HUES64 (cell line): ENCODE measurements around the gene ULK4.

Source experiments
- H3K27ac ChIP-seq: 2 replicates; pipeline ENCODE4 v1.7.0; 2013; ENCODE audit warnings: low read depth, low read length, inconsistent platforms
- H3K27me3 ChIP-seq: 2 replicates; pipeline ENCODE4 v1.6.1; 2013; ENCODE audit warnings: mild to moderate bottlenecking, low read length; ENCODE audit not compliant: insufficient read depth
- H3K36me3 ChIP-seq: 2 replicates; pipeline ENCODE4 v1.6.1; 2013; ENCODE audit warnings: mild to moderate bottlenecking, low read length; ENCODE audit not compliant: insufficient read depth
- H3K4me1 ChIP-seq: 2 replicates; pipeline ENCODE4 v1.6.1; 2013; ENCODE audit warnings: mild to moderate bottlenecking, low read length, moderate library complexity; ENCODE audit not compliant: insufficient read depth
- H3K4me3 ChIP-seq: 2 replicates; pipeline ENCODE4 v1.5.1; 2013; ENCODE audit warnings: mild to moderate bottlenecking, low read length, moderate library complexity
- H3K9ac ChIP-seq: 2 replicates; pipeline ENCODE4 v1.6.1; 2013; ENCODE audit warnings: mild to moderate bottlenecking, low read depth, low read length
- H3K9me3 ChIP-seq: 2 replicates; pipeline ENCODE4 v1.6.1; 2013; ENCODE audit warnings: low read depth, low read length; ENCODE audit not compliant: insufficient read depth
- WGBS: fragments of 150-250, 120-280 bp; methylation state at CpG from one replicate; pipeline ENCODE4 v1.1.7; 2013; ENCODE audit warnings: missing lambda C conversion rate; 5-methylcytosine and 5-hydroxymethylcytosine counted together

Gene ULK4

DNA sequence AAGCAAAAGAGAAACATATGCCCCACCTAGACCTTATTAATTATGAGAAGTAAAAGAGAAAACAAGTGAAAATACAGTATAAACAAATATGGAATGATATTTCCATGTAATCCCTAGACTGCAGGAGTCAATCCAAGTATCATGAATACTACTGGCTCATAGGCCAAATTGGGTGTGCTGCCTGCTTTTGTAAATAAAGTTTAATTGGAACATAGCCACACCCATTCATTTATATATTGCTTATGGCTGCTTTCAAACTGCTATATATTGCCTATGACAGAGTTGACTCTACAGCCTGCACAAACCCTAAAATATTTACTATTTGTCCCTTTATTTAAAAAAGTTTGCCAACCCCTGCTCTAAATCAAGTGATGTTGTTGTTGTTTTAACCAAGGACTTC is 5.3 kb downstream of the ULK4 start:
- Histone ChIP-seq H3K4me1 (peaks cover 5% of the 10 kb centered on the region; the same call in 1 of the 2 replicates), H3K27ac (no peak overlapping the region), H3K9ac (no peak overlapping the region), H3K27me3 (no peaks in the 10 kb centered on the region), H3K4me3 (no peak overlapping the region), H3K36me3 (peaks cover 4% of the 10 kb centered on the region), H3K9me3 (no peaks in the 10 kb centered on the region)

GRCh38 chr3:41955192-41955591 is 6.7 kb downstream of the ULK4 start:
- Histone ChIP-seq H3K27me3 (no peaks in the 10 kb centered on the region), H3K27ac (no peak overlapping the region), H3K9me3 (no peaks in the 10 kb centered on the region), H3K4me1 (no peaks in the 10 kb centered on the region), H3K4me3 (no peak overlapping the region), H3K36me3 (peaks cover 4% of the 10 kb centered on the region), H3K9ac (no peak overlapping the region)
- WGBS, result 92% methylated on average over 18 of the region's 18 CpGs

- H3K4me1 ChIP-seq, result no peaks in the 10 kb centered on the region; the same call in 1 of the 2 replicates
- H3K9ac ChIP-seq, result no peak overlapping the region
- peaks cover 8% of the 10 kb centered on the region; the same call in 1 of the 2 replicates for H3K36me3 ChIP-seq
- H3K9me3 ChIP-seq, result peaks cover 5% of the 10 kb centered on the region; the same call in 1 of the 2 replicates
- H3K27ac ChIP-seq, result no peak overlapping the region
- no peaks in the 10 kb centered on the region for H3K27me3 ChIP-seq
- H3K4me3 ChIP-seq, result no peak overlapping the region
- 96% methylated on average over 3 of the region's 3 CpGs for WGBS
Measured at GRCh38 chr3:41943311-41943843, 18.5 kb downstream of the ULK4 start.

DNA sequence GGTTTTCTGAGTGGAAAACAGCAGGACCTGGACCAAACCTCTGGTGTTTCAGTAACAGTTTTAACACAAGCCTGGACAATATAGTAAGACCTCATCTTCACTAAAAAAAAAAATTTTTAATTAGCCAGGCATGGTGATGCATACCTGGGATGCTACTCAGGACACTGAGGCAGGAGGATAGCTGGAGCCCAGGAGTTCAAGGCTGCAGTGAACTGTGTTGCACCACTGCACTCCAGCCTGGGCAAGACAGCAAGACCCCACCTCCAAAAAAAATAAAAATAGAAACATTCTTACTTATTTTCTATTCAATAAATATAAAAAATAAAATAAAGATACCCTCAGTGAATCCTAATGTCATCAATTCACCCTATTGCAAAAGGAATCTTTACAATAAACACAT is 21.5 kb downstream of the ULK4 start:
- Histone ChIP-seq H3K4me1 (no peaks in the 10 kb centered on the region; the same call in 1 of the 2 replicates), H3K27me3 (no peaks in the 10 kb centered on the region), H3K9me3 (peaks cover 5% of the 10 kb centered on the region; the same call in 1 of the 2 replicates), H3K9ac (no peak overlapping the region), H3K36me3 (peaks cover 4% of the 10 kb centered on the region; the same call in 1 of the 2 replicates), H3K4me3 (no peak overlapping the region), H3K27ac (no peak overlapping the region)

DNA sequence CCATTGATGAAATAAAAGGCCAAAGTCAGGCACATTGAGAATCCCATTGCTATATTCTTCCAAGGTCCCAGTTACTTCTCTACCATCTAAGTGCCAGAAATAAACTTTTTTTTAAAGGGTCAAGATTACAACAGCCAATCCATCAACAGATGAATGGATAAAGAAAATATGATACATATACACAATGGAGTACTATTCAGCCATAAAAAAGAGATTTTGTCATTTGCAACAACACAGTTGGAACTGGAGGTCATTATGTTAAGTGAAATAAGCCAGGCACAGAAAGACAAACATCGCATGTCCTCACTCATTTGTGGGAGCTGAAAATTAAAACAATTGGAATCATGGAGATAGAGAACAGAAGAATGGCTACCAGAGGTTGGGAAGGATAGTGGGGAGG is 25.5 kb downstream of the ULK4 start:
- WGBS, result 100% methylated on average over 1 of the region's 1 CpG

GRCh38 chr3:41933154-41933676 is 28.7 kb downstream of the ULK4 start:
- Histone ChIP-seq H3K27ac (no peak overlapping the region), H3K9me3 (no peaks in the 10 kb centered on the region), H3K4me3 (no peak overlapping the region), H3K4me1 (no peaks in the 10 kb centered on the region), H3K9ac (no peak overlapping the region), H3K36me3 (peaks cover 5% of the 10 kb centered on the region), H3K27me3 (no peaks in the 10 kb centered on the region)
- 87% methylated on average over 3 of the region's 3 CpGs for WGBS

More for the DNA sequence above, 25.5 kb downstream of the ULK4 start:
- H3K27ac ChIP-seq, result no peak overlapping the region
- peaks cover 5% of the 10 kb centered on the region; the same call in 1 of the 2 replicates for H3K9me3 ChIP-seq
- no peaks in the 10 kb centered on the region for H3K27me3 ChIP-seq
- H3K9ac ChIP-seq, result no peak overlapping the region
- H3K4me1 ChIP-seq, result no peaks in the 10 kb centered on the region
- H3K4me3 ChIP-seq, result no peak overlapping the region
- peaks cover 9% of the 10 kb centered on the region for H3K36me3 ChIP-seq

GRCh38 chr3:41932464-41932863 is 29.4 kb downstream of the ULK4 start:
- H3K4me1 ChIP-seq, result no peaks in the 10 kb centered on the region
- H3K9ac ChIP-seq, result no peak overlapping the region
- peaks cover 5% of the 10 kb centered on the region for H3K36me3 ChIP-seq
- H3K4me3 ChIP-seq, result no peak overlapping the region
- no peaks in the 10 kb centered on the region for H3K27me3 ChIP-seq
- H3K27ac ChIP-seq, result no peak overlapping the region
- WGBS, result 88% methylated on average over 2 of the region's 2 CpGs
- no peaks in the 10 kb centered on the region for H3K9me3 ChIP-seq

GRCh38 chr3:41920406-41920965 is 41.4 kb downstream of the ULK4 start:
- Histone ChIP-seq H3K9ac (no peak overlapping the region), H3K9me3 (no peaks in the 10 kb centered on the region), H3K36me3 (no peaks in the 10 kb centered on the region), H3K4me3 (no peak overlapping the region), H3K27ac (no peak overlapping the region), H3K4me1 (no peaks in the 10 kb centered on the region), H3K27me3 (no peaks in the 10 kb centered on the region)
- WGBS, result 95% methylated on average over 5 of the region's 5 CpGs

DNA sequence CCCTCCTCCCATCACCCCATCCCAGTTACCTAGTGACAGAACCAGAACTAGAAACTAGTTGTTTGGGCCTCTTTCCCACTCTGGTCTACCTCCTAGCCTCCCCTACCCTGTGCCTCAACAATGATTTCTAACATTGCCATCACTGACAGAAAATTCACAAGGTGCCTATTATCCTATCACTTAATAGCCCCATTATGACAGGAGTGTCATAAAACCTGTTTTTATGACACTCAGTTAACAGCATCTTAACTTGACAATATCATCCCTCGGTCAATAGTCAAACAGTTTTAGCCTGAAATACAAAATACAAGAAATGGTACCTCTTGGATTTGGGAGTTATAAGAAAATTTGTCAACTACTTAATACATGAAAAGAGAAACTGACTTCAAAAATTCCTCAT is 46.5 kb downstream of the ULK4 start:
- Histone ChIP-seq H3K9me3 (no peaks in the 10 kb centered on the region), H3K4me3 (no peak overlapping the region), H3K9ac (no peak overlapping the region), H3K27ac (no peak overlapping the region), H3K4me1 (no peaks in the 10 kb centered on the region), H3K27me3 (no peaks in the 10 kb centered on the region), H3K36me3 (peaks cover 11% of the 10 kb centered on the region)
- WGBS, result 83% methylated on average over 1 of the region's 1 CpG

DNA sequence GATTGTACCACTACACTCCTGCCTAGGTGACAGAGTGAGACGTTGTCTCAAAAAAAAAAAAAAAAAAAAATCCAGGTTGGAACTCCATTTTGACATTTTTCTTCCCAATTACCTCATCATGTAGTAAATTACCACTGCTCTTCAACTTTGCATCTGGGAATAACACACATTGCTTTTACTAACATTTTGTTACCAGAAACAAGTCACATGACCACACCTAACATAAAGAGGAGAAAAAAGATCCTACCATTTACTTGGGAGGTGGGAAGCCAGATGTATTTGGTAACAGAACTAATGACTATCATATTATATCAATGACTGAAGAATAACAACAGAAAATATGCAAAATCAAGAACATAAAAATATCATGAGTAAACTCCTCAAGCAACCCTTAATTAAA is 49.6 kb downstream of the ULK4 start:
- H3K4me1 ChIP-seq, result no peaks in the 10 kb centered on the region
- no peaks in the 10 kb centered on the region for H3K9me3 ChIP-seq
- no peak overlapping the region for H3K9ac ChIP-seq
- 97% methylated on average over 1 of the region's 1 CpG for WGBS
- H3K27me3 ChIP-seq, result no peaks in the 10 kb centered on the region
- H3K36me3 ChIP-seq, result peaks cover 20% of the 10 kb centered on the region
- no peak overlapping the region for H3K27ac ChIP-seq
- H3K4me3 ChIP-seq, result no peak overlapping the region

DNA sequence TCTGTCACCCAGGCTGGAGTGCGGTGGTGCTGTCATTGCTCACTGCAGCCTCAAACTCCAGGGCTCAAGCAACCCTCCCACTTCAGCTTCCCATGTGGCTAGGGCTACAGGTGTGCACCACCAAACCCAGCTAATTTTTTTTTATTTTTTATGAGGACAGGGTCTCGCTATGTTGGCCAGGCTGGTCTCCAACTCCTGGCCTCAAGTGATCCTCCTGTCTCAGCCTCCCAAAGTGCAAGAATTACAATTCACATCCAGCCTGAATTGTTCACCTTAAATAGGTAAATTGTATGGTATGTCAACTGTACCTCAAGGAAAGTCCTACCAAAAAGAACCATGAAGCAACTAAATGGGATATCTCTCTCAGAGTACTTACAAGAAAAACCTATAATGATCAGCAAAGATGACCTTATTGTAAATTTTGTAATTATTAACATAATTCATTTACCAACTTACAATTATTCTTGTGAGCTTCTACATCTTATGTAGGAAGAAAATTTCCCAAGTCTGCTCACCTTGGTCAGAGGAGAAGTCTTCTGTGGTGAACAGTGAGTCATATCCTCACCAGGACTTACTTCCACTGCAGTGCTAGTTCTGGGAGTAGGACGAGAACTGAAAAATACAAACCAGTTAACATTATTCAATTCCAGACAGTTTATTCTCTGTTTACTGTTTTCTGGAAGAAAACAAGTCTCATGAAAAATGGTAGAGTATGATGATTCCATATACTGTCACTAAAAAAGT is 54.4 kb downstream of the ULK4 start:
- no peaks in the 10 kb centered on the region for H3K27me3 ChIP-seq
- peaks cover 21% of the 10 kb centered on the region for H3K36me3 ChIP-seq
- WGBS, result 100% methylated on average over 3 of the region's 3 CpGs
- no peak overlapping the region for H3K27ac ChIP-seq
- no peaks in the 10 kb centered on the region for H3K4me1 ChIP-seq
- no peak overlapping the region for H3K9ac ChIP-seq
- no peaks in the 10 kb centered on the region for H3K9me3 ChIP-seq
- H3K4me3 ChIP-seq, result no peak overlapping the region
